GM12865 (cell line): ENCODE measurements around the gene SPEM3.

Experiments
- DNase-seq: peaks from one replicate; pipeline ENCODE4 v3.0.0; 2010; ENCODE audit warnings: low read depth
- H3K4me3 ChIP-seq: 2 replicates; pipeline ENCODE4 v1.5.1; 2011; ENCODE audit warnings: mild to moderate bottlenecking, low read depth, low read length, control low read depth
- TF ChIP-seq, protein P1 (sequence below): IDR thresholded peaks from 2 replicates; pipeline ENCODE4 v1.5.1; 2011; ENCODE audit warnings: low read length, control low read depth, low read depth, inconsistent platforms; ENCODE audit not compliant: insufficient read depth; ENCODE audit errors: missing control alignments

SPEM3 gene

DNA sequence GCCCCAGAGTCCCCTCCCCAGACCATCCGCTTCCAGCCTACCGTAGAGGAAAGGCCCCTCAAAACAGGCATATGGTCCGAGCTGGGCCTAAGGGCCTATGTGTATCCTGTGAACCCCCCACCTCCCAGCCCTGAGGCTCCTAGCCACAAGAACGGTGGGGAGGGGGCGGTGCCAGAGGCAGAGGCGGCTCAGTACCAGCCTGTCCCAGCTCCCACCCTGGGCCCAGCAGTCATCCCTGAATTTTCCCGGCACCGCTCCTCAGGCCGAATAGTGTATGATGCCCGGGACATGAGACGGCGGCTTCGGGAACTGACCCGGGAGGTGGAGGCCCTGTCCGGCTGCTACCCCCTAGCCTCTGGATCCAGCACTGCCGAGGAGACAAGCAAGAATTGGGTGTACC, 7.5 kb upstream of the SPEM3 start:
- no peak overlapping the region for H3K4me3 ChIP-seq
- TF ChIP-seq, protein P1, sequence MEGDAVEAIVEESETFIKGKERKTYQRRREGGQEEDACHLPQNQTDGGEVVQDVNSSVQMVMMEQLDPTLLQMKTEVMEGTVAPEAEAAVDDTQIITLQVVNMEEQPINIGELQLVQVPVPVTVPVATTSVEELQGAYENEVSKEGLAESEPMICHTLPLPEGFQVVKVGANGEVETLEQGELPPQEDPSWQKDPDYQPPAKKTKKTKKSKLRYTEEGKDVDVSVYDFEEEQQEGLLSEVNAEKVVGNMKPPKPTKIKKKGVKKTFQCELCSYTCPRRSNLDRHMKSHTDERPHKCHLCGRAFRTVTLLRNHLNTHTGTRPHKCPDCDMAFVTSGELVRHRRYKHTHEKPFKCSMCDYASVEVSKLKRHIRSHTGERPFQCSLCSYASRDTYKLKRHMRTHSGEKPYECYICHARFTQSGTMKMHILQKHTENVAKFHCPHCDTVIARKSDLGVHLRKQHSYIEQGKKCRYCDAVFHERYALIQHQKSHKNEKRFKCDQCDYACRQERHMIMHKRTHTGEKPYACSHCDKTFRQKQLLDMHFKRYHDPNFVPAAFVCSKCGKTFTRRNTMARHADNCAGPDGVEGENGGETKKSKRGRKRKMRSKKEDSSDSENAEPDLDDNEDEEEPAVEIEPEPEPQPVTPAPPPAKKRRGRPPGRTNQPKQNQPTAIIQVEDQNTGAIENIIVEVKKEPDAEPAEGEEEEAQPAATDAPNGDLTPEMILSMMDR, result no peak
- no peak for DNase-seq

- H3K4me3 ChIP-seq, result no peak overlapping the region
- TF ChIP-seq, protein P1, result no peak
- DNase-seq, result no peak
Observed at GRCh38 chr17:7423679-7424078, 5.0 kb upstream of the SPEM3 start.

- TF ChIP-seq, protein P1, result no peak
- no peak within 1 kb of the TSS for H3K4me3 ChIP-seq
- no peak for DNase-seq
Observed at GRCh38 chr17:7425316-7425715, 3.3 kb upstream of the SPEM3 start, which contains the start of gene SPEM2. Gene SPEM2, plus strand, starts transcription at chr17:7425616. Its CDS starts 73 bp downstream, at chr17:7425689.

DNA sequence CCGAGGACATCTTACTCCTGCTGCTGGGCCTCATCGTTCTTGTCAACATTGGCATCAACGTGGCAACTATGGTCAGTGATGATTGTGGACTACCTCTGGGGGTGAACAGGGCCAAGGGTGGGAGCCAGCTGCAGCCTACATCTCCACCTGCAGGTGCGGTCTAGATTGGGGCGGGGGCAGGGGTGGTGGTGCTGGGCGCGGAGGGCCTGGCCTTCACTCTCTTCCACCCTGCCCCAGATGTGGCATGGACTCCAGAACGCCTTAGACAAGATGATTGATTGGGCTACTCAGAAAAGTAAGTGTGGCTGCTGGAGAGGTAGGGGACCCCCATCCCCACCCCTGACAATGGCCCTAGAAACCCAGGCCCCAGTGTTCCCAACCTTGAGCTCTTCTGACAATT, 2.9 kb upstream of the SPEM3 start:
- no peak overlapping the region for H3K4me3 ChIP-seq
- no peak for DNase-seq
- TF ChIP-seq, protein P1, result no peak

DNA sequence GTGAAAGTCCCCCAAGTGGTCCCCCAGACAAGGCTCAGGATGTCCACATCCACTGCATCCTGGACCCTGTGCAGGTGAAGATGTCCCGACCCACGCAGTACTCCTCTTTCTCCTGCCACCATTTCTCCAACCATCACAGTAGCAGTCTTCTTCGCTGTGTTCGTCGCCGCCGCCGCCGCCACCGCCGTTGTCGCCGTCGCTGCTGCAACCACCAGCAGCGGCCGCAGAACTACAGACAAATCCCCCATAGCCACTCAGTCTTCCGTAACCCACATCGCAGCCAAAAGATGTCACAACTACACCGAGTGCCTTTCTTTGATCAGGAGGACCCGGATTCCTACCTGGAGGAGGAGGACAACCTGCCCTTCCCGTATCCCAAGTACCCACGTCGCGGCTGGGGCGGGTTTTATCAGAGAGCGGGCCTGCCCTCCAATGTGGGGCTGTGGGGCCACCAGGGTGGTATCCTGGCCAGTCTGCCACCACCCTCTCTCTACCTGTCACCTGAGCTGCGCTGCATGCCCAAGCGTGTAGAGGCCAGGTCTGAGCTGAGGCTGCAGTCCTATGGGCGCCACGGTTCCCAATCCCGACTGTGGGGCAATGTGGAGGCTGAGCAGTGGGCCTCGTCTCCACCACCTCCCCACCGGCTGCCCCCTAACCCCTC, 2.3 kb upstream of the SPEM3 start:
- TF ChIP-seq, protein P1, result no peak
- no peak for DNase-seq
- H3K4me3 ChIP-seq, result no peak overlapping the region

GRCh38 chr17:7426896-7427489, 1.7 kb upstream of the SPEM3 start:
- TF ChIP-seq, protein P1, result no peak
- no peak overlapping the region for H3K4me3 ChIP-seq
- DNase-seq, result no peak
